ENCODE measurements around the gene MTMR12. TPM values are rescaled to one million over a fixed set of nuclear protein-coding genes. Genes with fewer than 3 reads are reported as not detected.

MTMR12 gene
- total and polyA plus RNA-seq, 8 donors: 9.7 to 32.3 (median 20.8) TPM

GRCh38 chr5:32357658-32358057 is 44.9 kb upstream of the MTMR12 start:
- intact Hi-C loops (cut with DNase I): no loop called here
- no peak for ATAC-seq
- no peak for TF ChIP-seq CTCF (IDR thresholded peaks at IDR 0.05)
- no peak for FAIRE-seq
- no peak for DNase-seq
- peaks cover 0 to 29% (median 10%) of the 10 kb centered on the region in 3 donors for H3K36me3 ChIP-seq
- H3K27me3 ChIP-seq: no peaks in the 10 kb centered on the region
- no peak overlapping the region for H3K27ac ChIP-seq
- no peaks in the 10 kb centered on the region for H3K9me3 ChIP-seq
- H3K4me3 ChIP-seq: no peak overlapping the region
- H3K4me1 ChIP-seq: no peaks in the 10 kb centered on the region

- WGBS, 2 donors: 70 to 72% methylated on average over 4 of the region's 4 CpGs
- H3K36me3 ChIP-seq: peaks cover 0 to 19% (median 6%) of the 10 kb centered on the region in 3 donors
- FAIRE-seq (no peak), DNase-seq (no peak), ATAC-seq (no peak)
- intact Hi-C loops (cut with DNase I): no loop called here
- no peaks in the 10 kb centered on the region for H3K9me3 ChIP-seq
- no peak for TF ChIP-seq CTCF (IDR thresholded peaks at IDR 0.05)
- no peak overlapping the region for H3K4me3 ChIP-seq
- no peaks in the 10 kb centered on the region for H3K27me3 ChIP-seq
- H3K4me1 ChIP-seq: no peaks in the 10 kb centered on the region
- H3K27ac ChIP-seq: no peak overlapping the region
Observed at GRCh38 chr5:32355686-32356085, 42.9 kb upstream of the MTMR12 start.

- Histone ChIP-seq H3K9me3 (no peaks in the 10 kb centered on the region), H3K27me3 (no peaks in the 10 kb centered on the region), H3K27ac (no peak overlapping the region), H3K4me1 (no peaks in the 10 kb centered on the region), H3K4me3 (no peak overlapping the region), H3K36me3 (peaks cover 0 to 14% (median 6%) of the 10 kb centered on the region in 3 donors)
- TF ChIP-seq CTCF (IDR thresholded peaks at IDR 0.05): no peak
- ATAC-seq (no peak), FAIRE-seq (no peak), DNase-seq (no peak)
- 94 to 97% methylated on average over 9 of the region's 9 CpGs for WGBS, 2 donors
- intact Hi-C loops (cut with DNase I): no loop called here
Observed at GRCh38 chr5:32353420-32353819, 40.7 kb upstream of the MTMR12 start.

- Histone ChIP-seq H3K4me3 (no peak overlapping the region), H3K9me3 (no peaks in the 10 kb centered on the region), H3K27me3 (no peaks in the 10 kb centered on the region), H3K36me3 (peaks cover 0 to 14% (median 6%) of the 10 kb centered on the region in 3 donors), H3K4me1 (no peaks in the 10 kb centered on the region), H3K27ac (no peak overlapping the region)
- intact Hi-C loops (cut with DNase I): no loop called here
- no peak for FAIRE-seq
- ATAC-seq: peak in 1 of 4 donors; percentile 21
- no peak for DNase-seq
- no peak for TF ChIP-seq CTCF (IDR thresholded peaks at IDR 0.05)
- WGBS, 2 donors: 89 to 98% methylated on average over 8 of the region's 8 CpGs
Observed at GRCh38 chr5:32352685-32353084, 39.9 kb upstream of the MTMR12 start.

GRCh38 chr5:32346869-32347268 is 34.1 kb upstream of the MTMR12 start:
- H3K36me3 ChIP-seq: no peaks in the 10 kb centered on the region
- ATAC-seq: no peak
- peak; percentile 5 for FAIRE-seq
- no peak overlapping the region for H3K4me3 ChIP-seq
- no peaks in the 10 kb centered on the region for H3K27me3 ChIP-seq
- WGBS, 2 donors: 97% methylated on average over 2 of the region's 2 CpGs
- H3K4me1 ChIP-seq: no peaks in the 10 kb centered on the region
- DNase-seq: no peak
- TF ChIP-seq CTCF (IDR thresholded peaks at IDR 0.05): no peak
- intact Hi-C loops (cut with DNase I): no loop called here
- no peak overlapping the region for H3K27ac ChIP-seq
- H3K9me3 ChIP-seq: no peaks in the 10 kb centered on the region
